Measurements from ENCODE around the gene VTA1.

VTA1 gene

DNA sequence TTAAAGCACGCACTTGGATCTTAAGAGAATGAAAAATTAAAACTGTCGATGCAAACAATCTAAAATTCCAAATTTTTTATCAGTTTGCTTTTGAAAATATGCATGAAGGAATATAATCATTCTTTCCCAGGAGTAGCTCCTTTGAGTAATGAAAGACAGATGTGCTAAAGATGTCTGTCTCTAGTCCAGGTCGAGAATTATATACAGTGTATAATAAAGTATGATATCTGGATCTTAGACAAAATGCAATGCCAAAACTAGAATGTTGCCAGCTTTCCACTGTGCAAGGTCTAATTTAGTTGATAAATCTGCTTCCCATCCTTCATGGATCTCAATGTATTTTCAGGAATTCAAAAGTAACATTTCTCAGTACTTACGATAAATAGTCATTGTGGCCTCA, 89.6 kb downstream of the VTA1 start:
- no peak overlapping the region for H3K27ac ChIP-seq
- TF ChIP-seq, protein P1, sequence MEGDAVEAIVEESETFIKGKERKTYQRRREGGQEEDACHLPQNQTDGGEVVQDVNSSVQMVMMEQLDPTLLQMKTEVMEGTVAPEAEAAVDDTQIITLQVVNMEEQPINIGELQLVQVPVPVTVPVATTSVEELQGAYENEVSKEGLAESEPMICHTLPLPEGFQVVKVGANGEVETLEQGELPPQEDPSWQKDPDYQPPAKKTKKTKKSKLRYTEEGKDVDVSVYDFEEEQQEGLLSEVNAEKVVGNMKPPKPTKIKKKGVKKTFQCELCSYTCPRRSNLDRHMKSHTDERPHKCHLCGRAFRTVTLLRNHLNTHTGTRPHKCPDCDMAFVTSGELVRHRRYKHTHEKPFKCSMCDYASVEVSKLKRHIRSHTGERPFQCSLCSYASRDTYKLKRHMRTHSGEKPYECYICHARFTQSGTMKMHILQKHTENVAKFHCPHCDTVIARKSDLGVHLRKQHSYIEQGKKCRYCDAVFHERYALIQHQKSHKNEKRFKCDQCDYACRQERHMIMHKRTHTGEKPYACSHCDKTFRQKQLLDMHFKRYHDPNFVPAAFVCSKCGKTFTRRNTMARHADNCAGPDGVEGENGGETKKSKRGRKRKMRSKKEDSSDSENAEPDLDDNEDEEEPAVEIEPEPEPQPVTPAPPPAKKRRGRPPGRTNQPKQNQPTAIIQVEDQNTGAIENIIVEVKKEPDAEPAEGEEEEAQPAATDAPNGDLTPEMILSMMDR (IDR thresholded peaks at IDR 0.05): no peak
- no peak for TF ChIP-seq ZFX (IDR thresholded peaks at IDR 0.05; ENCODE audit: borderline replicate concordance)

DNA sequence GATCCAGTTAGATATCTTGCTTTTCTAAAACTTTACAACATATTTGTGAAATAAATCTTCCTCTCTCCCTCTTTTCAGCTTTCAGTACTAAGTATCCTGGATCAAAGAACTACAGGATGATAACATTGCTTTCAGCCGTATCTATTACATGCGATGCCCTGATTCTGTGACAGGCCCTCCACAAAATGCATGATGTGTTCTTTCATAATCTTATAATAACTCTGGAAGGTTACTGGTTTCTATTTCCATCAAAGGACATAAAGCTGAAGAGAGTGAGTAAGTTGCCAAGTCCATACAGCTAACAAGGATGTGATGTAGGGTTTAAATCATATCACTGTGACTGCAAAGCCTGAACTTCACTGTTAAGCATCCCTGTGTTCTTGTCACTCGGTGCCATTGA, 91.8 kb downstream of the VTA1 start:
- TF ChIP-seq, protein P1 (IDR thresholded peaks at IDR 0.05): no peak
- TF ChIP-seq ZFX (IDR thresholded peaks at IDR 0.05; ENCODE audit: borderline replicate concordance): no peak
- H3K27ac ChIP-seq: no peak overlapping the region

- no peak overlapping the region for H3K27ac ChIP-seq
- TF ChIP-seq ZFX (IDR thresholded peaks at IDR 0.05; ENCODE audit: borderline replicate concordance): no peak
Observed at GRCh38 chr6:142240179-142240578, 93.1 kb downstream of the VTA1 start.

DNA sequence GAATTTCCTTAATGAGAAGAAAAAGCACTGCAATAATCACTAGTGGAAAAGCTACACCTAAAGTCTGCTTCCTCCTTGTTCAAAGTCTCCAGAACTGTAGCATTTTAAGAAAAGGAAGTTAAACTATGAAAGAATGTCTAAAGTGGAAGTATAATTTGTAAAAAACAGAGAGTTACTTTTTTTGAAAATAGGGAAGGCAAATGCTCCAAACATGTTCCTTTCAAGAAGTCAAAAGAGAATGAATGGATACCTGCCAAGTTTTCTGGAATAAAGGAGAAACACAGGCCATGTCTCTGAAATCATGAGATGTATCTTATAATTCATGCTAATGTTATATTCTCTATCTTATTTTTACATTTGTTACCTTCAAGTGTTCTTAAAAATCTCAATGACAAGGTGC, 94.0 kb downstream of the VTA1 start:
- H3K27ac ChIP-seq: no peak overlapping the region
- TF ChIP-seq, protein P1 (IDR thresholded peaks at IDR 0.05): no peak
- TF ChIP-seq ZFX (IDR thresholded peaks at IDR 0.05; ENCODE audit: borderline replicate concordance): no peak

DNA sequence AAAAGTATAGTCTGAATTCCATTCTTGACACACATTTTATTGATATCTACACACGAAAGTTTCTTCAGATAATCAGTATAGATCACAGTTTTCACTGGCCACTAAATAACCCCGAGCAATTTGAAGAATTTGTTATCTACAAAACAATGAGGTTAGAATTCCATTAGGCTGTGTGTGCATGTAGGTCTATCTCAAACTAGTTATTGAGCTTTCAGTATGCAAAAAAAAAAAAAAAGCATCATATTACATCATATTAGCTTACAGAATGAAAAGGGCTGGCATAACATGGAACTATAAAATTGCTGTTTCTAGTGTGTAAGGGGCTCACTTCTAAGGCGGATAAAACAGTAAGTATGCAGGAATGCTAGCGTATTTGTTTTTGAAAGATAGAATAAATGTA, 95.2 kb downstream of the VTA1 start:
- no peak overlapping the region for H3K27ac ChIP-seq
- TF ChIP-seq, protein P1 (IDR thresholded peaks at IDR 0.05): no peak
- no peak for TF ChIP-seq ZFX (IDR thresholded peaks at IDR 0.05; ENCODE audit: borderline replicate concordance)

DNA sequence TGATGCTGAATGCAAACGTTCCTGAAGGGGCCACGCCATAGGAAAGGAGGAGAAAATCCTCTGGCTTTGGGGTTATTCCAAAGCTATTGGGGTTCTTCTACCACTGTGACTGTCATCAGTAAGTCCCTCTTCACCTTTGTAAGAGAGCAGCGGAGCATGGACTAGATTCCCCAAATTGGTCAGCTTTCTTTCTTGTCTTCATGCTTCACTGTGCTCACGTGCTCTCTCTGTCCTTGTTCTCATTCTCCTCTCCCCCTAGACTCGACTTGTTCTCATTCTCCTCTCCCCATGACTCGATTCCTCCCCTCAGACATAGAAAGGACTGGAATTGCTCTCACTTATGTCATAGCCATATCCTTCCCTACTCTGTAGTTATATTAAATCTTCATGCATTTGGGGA, 99.9 kb downstream of the VTA1 start:
- no peak overlapping the region for H3K27ac ChIP-seq
- TF ChIP-seq, protein P1 (IDR thresholded peaks at IDR 0.05): no peak
- TF ChIP-seq ZFX (IDR thresholded peaks at IDR 0.05; ENCODE audit: borderline replicate concordance): no peak

GRCh38 chr6:142249266-142249665, 102.2 kb downstream of the VTA1 start:
- no peak for TF ChIP-seq ZFX (IDR thresholded peaks at IDR 0.05; ENCODE audit: borderline replicate concordance)
- TF ChIP-seq, protein P1 (IDR thresholded peaks at IDR 0.05): no peak
- no peak overlapping the region for H3K27ac ChIP-seq

- TF ChIP-seq ZFX (IDR thresholded peaks at IDR 0.05; ENCODE audit: borderline replicate concordance): no peak
- TF ChIP-seq, protein P1 (IDR thresholded peaks at IDR 0.05): no peak
- no peak overlapping the region for H3K27ac ChIP-seq
Observed at GRCh38 chr6:142251930-142252445, 104.9 kb downstream of the VTA1 start.

All from 22Rv1 (cell line).